Neural cell (in vitro differentiated cells): Measurements from ENCODE around the gene MLH1. TPM values are rescaled to one million over a fixed set of nuclear protein-coding genes. Genes with fewer than 3 reads are reported as not detected.
A peak's percentile ranks its signal among the peaks of the same experiment; 100 is the strongest.

Source experiments
- H2AFZ ChIP-seq: fragments of 200-600, 300-800 bp; sonication (generic), shearing (Covaris generic); 2 replicates; pipeline ENCODE4 v1.6.0; 2014; ENCODE audit warnings: low read depth, mild to moderate bottlenecking, antibody characterized with exemption, low read length, moderate library complexity
- H3F3A ChIP-seq: fragments of 200-600 bp; shearing (Covaris generic); 2 replicates; pipeline ENCODE4 v1.6.1; 2016; ENCODE audit warnings: mild to moderate bottlenecking, moderate library complexity, mixed read lengths, antibody characterized with exemption, low read length; ENCODE audit not compliant: insufficient read depth, poor library complexity, severe bottlenecking
- H3K27ac ChIP-seq: fragments of 200-600, 300-800 bp; sonication (generic), shearing (Covaris generic); 2 replicates; pipeline ENCODE4 v1.5.1; 2014; ENCODE audit warnings: mild to moderate bottlenecking, low read length, moderate library complexity
- H3K27me3 ChIP-seq: fragments of 300-800, 200-600 bp; sonication (generic), shearing (Covaris generic); 2 replicates; pipeline ENCODE4 v1.6.0; 2014; ENCODE audit warnings: mild to moderate bottlenecking, low read depth, low read length, moderate library complexity; ENCODE audit not compliant: insufficient read depth
- H3K36me3 ChIP-seq: fragments of 300-800, 200-600 bp; sonication (generic), shearing (Covaris generic); 2 replicates; pipeline ENCODE4 v1.5.1; 2014; ENCODE audit warnings: mild to moderate bottlenecking, antibody characterized with exemption, low read length, moderate library complexity; ENCODE audit not compliant: insufficient read depth
- H3K4me2 ChIP-seq: fragments of 300-800, 200-600 bp; sonication (generic), shearing (Covaris generic); 2 replicates; pipeline ENCODE4 v1.6.0; 2014; ENCODE audit warnings: mild to moderate bottlenecking, low read length
- H3K4me3 ChIP-seq: fragments of 300-800, 200-600 bp; sonication (generic), shearing (Covaris generic); 2 replicates; pipeline ENCODE4 v1.5.1; 2014; ENCODE audit warnings: mild to moderate bottlenecking, low read length, moderate library complexity
- H3K79me2 ChIP-seq: fragments of 200-600 bp; shearing (Covaris generic); replicated peaks from 2 replicates; pipeline ENCODE4 v1.6.0; 2014; ENCODE audit warnings: mild to moderate bottlenecking, low read length, moderate library complexity; ENCODE audit not compliant: insufficient read depth
- H3K9ac ChIP-seq: fragments of 300-800, 200-600 bp; sonication (generic), shearing (Covaris generic); 2 replicates; pipeline ENCODE4 v1.6.1; 2016; ENCODE audit warnings: mild to moderate bottlenecking, low read length, mixed read lengths
- H3K9me2 ChIP-seq: fragments of 200-600 bp; shearing (Covaris generic); 2 replicates; pipeline ENCODE4 v1.6.1; 2016; ENCODE audit warnings: mild to moderate bottlenecking, low read length, mixed read lengths; ENCODE audit not compliant: insufficient read depth
- H3K9me3 ChIP-seq: fragments of 200-600, 300-800 bp; sonication (generic), shearing (Covaris generic); 2 replicates; pipeline ENCODE4 v1.6.1; 2016; ENCODE audit warnings: mild to moderate bottlenecking, mixed run types, low read length, moderate library complexity, mixed read lengths
- H4K20me1 ChIP-seq: fragments of 200-600 bp; shearing (Covaris generic); 2 replicates; pipeline ENCODE4 v1.6.1; 2016; ENCODE audit warnings: mild to moderate bottlenecking, mixed run types; ENCODE audit not compliant: insufficient read depth
- EP300 ChIP-seq: fragments of 450-650 bp; conservative IDR thresholded peaks from 2 replicates; pipeline ENCODE4 v1.6.1; 2014; ENCODE audit warnings: antibody characterized with exemption, mild to moderate bottlenecking, moderate library complexity; ENCODE audit not compliant: poor library complexity, severe bottlenecking
- EZH2 ChIP-seq: fragments of 200-600, 300-800 bp; shearing (Covaris generic), sonication (generic); IDR thresholded peaks from 2 replicates; pipeline ENCODE4 v1.6.1; 2014; ENCODE audit warnings: antibody characterized with exemption, low read length, borderline replicate concordance, mild to moderate bottlenecking; ENCODE audit not compliant: insufficient read depth, poor library complexity, severe bottlenecking
- MXI1 ChIP-seq: fragments of 450-650 bp; conservative IDR thresholded peaks from 2 replicates; pipeline ENCODE4 v1.6.1; 2014; ENCODE audit warnings: antibody characterized with exemption, mild to moderate bottlenecking; ENCODE audit not compliant: poor library complexity, severe bottlenecking
- POLR2AphosphoS5 ChIP-seq: IDR thresholded peaks from 2 replicates; pipeline ENCODE4 v1.6.1; 2012
- RAD21 ChIP-seq: fragments of 450-650 bp; conservative IDR thresholded peaks from 2 replicates; pipeline ENCODE4 v1.6.1; 2014; ENCODE audit warnings: antibody characterized with exemption, mild to moderate bottlenecking, moderate library complexity
- SMC3 ChIP-seq: fragments of 450-650 bp; conservative IDR thresholded peaks from 2 replicates; pipeline ENCODE4 v1.6.1; 2014; ENCODE audit warnings: antibody characterized with exemption, mild to moderate bottlenecking, moderate library complexity; ENCODE audit not compliant: poor library complexity
- TAF1 ChIP-seq: IDR thresholded peaks from 2 replicates; pipeline ENCODE4 v1.6.1; 2012; ENCODE audit warnings: low read depth
- polyA plus RNA-seq: library from polyadenylated mRNA; depleted of rRNA; stranded (reverse); fragments of >200 nt; gene quantifications from 2 replicates; pipeline ENCODE4 v1.2.3, GENCODE V29; 2014
- TF ChIP-seq, protein P1 (sequence below): fragments of 450-650 bp; IDR thresholded peaks from 2 replicates; pipeline ENCODE4 v1.5.1; 2014; ENCODE audit warnings: antibody characterized with exemption, mild to moderate bottlenecking, moderate library complexity; ENCODE audit not compliant: poor library complexity, severe bottlenecking
- TF ChIP-seq, protein P2 (sequence below): IDR thresholded peaks from 2 replicates; pipeline ENCODE4 v1.6.1; 2012; ENCODE audit warnings: borderline replicate concordance

The MLH1 gene
- polyA plus RNA-seq, 1 donor from 2014 or later, result 73.7 TPM

- H3K27ac ChIP-seq, result no peak overlapping the region
- no peak overlapping the region for H2AFZ ChIP-seq
- H3K9ac ChIP-seq, result no peak overlapping the region
- H3F3A ChIP-seq, result no peaks in the 10 kb centered on the region
- H3K9me2 ChIP-seq, result no peaks in the 10 kb centered on the region
- peaks cover 11% of the 10 kb centered on the region for H3K36me3 ChIP-seq
- H3K4me3 ChIP-seq, result peak overlapping the region; percentile 82
- no peaks in the 10 kb centered on the region for H4K20me1 ChIP-seq
- no peaks in the 10 kb centered on the region for H3K27me3 ChIP-seq
- peak overlapping the region; percentile 82 for H3K4me2 ChIP-seq
- TF ChIP-seq, protein P1, sequence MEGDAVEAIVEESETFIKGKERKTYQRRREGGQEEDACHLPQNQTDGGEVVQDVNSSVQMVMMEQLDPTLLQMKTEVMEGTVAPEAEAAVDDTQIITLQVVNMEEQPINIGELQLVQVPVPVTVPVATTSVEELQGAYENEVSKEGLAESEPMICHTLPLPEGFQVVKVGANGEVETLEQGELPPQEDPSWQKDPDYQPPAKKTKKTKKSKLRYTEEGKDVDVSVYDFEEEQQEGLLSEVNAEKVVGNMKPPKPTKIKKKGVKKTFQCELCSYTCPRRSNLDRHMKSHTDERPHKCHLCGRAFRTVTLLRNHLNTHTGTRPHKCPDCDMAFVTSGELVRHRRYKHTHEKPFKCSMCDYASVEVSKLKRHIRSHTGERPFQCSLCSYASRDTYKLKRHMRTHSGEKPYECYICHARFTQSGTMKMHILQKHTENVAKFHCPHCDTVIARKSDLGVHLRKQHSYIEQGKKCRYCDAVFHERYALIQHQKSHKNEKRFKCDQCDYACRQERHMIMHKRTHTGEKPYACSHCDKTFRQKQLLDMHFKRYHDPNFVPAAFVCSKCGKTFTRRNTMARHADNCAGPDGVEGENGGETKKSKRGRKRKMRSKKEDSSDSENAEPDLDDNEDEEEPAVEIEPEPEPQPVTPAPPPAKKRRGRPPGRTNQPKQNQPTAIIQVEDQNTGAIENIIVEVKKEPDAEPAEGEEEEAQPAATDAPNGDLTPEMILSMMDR, result no peak
- TF ChIP-seq TAF1 (no peak), POLR2AphosphoS5 (no peak), EZH2 (no peak)
- peaks cover 46% of the 10 kb centered on the region for H3K79me2 ChIP-seq
- no peaks in the 10 kb centered on the region for H3K9me3 ChIP-seq
These were observed 4.3 kb upstream of the MLH1 start for GRCh38 chr3:36989005-36989404.

DNA sequence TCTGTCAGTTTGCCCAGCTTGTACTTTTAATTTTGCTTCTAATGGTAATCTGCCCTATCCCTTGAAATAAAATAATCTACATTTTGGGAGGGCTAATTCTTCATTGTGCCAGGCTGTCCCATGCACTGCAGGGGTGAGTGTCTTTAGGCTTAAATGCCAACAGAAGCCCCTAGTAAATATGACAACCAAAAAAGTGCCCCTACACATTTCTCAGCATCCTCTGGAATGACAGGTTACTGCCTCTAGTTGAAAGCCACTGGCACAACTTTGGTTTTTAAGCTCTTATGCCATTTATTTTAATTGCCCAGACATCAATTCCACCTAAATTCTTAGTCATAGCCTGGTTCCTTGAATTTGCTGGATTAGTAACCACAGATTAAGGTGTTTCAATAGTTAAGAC is 3.8 kb upstream of the MLH1 start:
- no peaks in the 10 kb centered on the region for H3K9me3 ChIP-seq
- no peaks in the 10 kb centered on the region for H3F3A ChIP-seq
- H3K27me3 ChIP-seq, result no peaks in the 10 kb centered on the region
- H3K9ac ChIP-seq, result peak overlapping the region; percentile 4
- peaks cover 51% of the 10 kb centered on the region for H3K79me2 ChIP-seq
- H3K36me3 ChIP-seq, result peaks cover 8% of the 10 kb centered on the region
- H4K20me1 ChIP-seq, result no peaks in the 10 kb centered on the region
- no peak for TF ChIP-seq SMC3
- no peak for TF ChIP-seq TAF1
- no peak for TF ChIP-seq EZH2
- no peak for TF ChIP-seq EP300
- TF ChIP-seq, protein P2, sequence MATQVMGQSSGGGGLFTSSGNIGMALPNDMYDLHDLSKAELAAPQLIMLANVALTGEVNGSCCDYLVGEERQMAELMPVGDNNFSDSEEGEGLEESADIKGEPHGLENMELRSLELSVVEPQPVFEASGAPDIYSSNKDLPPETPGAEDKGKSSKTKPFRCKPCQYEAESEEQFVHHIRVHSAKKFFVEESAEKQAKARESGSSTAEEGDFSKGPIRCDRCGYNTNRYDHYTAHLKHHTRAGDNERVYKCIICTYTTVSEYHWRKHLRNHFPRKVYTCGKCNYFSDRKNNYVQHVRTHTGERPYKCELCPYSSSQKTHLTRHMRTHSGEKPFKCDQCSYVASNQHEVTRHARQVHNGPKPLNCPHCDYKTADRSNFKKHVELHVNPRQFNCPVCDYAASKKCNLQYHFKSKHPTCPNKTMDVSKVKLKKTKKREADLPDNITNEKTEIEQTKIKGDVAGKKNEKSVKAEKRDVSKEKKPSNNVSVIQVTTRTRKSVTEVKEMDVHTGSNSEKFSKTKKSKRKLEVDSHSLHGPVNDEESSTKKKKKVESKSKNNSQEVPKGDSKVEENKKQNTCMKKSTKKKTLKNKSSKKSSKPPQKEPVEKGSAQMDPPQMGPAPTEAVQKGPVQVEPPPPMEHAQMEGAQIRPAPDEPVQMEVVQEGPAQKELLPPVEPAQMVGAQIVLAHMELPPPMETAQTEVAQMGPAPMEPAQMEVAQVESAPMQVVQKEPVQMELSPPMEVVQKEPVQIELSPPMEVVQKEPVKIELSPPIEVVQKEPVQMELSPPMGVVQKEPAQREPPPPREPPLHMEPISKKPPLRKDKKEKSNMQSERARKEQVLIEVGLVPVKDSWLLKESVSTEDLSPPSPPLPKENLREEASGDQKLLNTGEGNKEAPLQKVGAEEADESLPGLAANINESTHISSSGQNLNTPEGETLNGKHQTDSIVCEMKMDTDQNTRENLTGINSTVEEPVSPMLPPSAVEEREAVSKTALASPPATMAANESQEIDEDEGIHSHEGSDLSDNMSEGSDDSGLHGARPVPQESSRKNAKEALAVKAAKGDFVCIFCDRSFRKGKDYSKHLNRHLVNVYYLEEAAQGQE, result no peak
- TF ChIP-seq POLR2AphosphoS5, result no peak
- TF ChIP-seq, protein P1, result no peak
- no peak for TF ChIP-seq MXI1
- no peak for TF ChIP-seq RAD21
- no peak overlapping the region for H2AFZ ChIP-seq
- H3K4me3 ChIP-seq, result peak overlapping the region; percentile 82
- no peak overlapping the region for H3K27ac ChIP-seq
- H3K9me2 ChIP-seq, result no peaks in the 10 kb centered on the region
- H3K4me2 ChIP-seq, result peak overlapping the region; percentile 82
